GM12865 (cell line): ENCODE data around the gene ATP1A2.

Experiments
- DNase-seq: peaks from one replicate; pipeline ENCODE4 v3.0.0; 2010; ENCODE audit warnings: low read depth
- H3K4me3 ChIP-seq: 2 replicates; pipeline ENCODE4 v1.5.1; 2011; ENCODE audit warnings: mild to moderate bottlenecking, low read depth, low read length, control low read depth
- TF ChIP-seq, protein P1 (sequence below): IDR thresholded peaks from 2 replicates; pipeline ENCODE4 v1.5.1; 2011; ENCODE audit warnings: low read length, control low read depth, low read depth, inconsistent platforms; ENCODE audit not compliant: insufficient read depth; ENCODE audit errors: missing control alignments

ATP1A2 gene

DNA sequence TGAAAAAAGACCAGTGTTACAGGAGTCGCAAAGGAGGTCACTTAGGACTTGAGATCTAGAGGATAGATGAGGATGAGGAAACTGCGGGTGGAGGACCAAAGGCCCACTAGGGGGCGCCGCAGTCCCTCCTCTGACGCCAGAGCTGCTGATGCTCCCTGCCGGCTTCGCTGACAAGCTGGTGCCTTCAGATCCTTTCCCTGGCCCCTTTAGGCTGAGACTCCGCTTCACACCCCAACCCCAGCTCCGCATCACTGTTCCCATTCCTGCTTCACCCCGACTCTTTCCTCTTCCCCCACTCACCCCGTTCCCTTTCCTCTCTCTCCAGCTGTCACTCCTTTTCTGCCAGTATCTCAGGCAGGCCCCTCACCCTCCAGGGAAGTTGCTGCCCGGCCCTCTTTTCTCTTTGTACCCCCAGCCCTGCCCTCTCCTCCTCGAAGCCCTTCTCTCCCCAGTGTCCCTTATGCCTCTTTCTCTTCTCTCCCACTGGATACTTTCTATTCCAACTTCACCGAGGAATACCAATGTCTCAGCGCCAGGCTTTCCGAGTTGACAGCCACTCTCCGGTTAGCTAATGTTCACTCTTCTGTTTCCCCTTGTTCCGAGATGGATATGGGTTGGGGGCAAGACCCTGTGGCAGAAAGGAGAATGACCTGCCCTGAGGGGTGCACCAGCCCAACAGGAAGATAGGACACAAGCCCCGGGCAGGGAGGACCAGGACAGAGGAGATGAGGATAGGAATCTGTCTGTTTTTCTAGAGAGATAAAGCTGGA, 29.7 kb upstream of the ATP1A2 start:
- DNase-seq = peak; percentile 78
- TF ChIP-seq, protein P1, sequence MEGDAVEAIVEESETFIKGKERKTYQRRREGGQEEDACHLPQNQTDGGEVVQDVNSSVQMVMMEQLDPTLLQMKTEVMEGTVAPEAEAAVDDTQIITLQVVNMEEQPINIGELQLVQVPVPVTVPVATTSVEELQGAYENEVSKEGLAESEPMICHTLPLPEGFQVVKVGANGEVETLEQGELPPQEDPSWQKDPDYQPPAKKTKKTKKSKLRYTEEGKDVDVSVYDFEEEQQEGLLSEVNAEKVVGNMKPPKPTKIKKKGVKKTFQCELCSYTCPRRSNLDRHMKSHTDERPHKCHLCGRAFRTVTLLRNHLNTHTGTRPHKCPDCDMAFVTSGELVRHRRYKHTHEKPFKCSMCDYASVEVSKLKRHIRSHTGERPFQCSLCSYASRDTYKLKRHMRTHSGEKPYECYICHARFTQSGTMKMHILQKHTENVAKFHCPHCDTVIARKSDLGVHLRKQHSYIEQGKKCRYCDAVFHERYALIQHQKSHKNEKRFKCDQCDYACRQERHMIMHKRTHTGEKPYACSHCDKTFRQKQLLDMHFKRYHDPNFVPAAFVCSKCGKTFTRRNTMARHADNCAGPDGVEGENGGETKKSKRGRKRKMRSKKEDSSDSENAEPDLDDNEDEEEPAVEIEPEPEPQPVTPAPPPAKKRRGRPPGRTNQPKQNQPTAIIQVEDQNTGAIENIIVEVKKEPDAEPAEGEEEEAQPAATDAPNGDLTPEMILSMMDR = peak; percentile 88
- H3K4me3 ChIP-seq = no peak overlapping the region

DNA sequence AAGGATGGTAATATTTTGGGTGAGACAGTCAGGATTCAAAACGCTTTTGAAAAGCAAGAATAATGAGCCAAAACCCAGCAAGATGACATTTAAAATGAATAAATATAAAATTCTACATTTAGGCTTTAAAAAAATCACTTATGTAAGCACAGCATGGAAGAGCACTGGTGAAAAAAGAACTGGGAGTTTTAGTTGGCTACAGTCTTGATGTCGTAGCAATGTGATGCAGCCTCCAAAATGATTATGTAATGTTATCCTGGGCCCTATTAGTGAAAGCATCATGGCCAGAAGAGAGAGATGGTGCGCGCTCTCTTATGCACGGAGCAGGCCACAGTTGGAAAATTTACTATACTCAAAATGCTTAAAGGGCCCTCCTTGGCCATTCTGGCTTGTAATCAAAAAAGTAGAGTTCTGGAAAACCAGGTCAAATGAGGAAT, 29.1 kb upstream of the ATP1A2 start:
- DNase-seq = no peak

DNA sequence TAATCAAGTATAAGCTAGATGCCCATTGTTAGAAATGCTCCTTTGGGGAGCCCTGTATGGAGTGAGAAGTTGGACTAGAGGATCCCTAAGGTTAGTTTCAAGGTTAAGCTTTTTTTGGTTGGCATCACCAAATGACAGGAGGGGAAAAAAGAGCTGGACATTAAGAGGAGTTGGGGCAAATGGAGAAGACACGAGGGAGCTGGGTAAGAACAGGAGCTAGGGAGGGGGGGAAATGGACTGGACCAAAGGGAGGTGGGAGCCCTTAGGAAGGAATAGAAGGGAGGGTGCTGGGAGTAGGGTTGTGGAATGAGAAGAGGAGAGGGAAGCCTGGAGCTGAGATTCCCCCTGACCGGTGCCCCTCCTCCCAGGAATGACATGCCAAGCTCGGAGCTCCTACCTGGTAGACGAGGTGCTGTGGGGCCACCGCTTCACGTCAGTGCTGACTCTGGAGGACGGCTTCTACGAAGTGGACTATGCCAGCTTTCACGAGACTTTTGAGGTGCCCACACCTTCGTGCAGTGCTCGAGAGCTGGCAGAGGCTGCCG, 28.4 kb upstream of the ATP1A2 start:
- DNase-seq = no peak
- no peak overlapping the region for H3K4me3 ChIP-seq
- TF ChIP-seq, protein P1 = no peak

More for the DNA sequence above, 29.1 kb upstream of the ATP1A2 start:
- TF ChIP-seq, protein P1 = no peak
- no peak overlapping the region for H3K4me3 ChIP-seq

DNA sequence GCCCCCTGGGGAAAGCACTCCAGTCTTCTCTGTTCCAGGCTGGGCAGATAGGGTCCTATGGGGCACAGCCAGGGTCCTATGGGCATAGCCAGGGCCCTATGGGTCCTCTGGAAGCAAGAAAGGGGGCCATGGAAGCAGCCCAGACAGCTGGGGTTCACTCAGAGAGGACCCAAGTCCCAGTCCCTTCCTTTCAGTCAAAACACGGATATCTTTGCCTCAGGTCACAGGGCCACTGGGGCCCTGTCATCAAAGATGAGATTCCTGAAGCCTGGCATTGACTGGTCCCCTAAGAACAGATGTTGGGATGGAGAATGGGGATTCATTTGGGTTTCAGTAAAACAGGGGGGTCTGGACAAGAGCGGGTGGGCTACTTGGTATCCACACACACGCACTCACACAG, 25.7 kb upstream of the ATP1A2 start:
- H3K4me3 ChIP-seq = no peak overlapping the region
- DNase-seq = no peak
- TF ChIP-seq, protein P1 = no peak

DNA sequence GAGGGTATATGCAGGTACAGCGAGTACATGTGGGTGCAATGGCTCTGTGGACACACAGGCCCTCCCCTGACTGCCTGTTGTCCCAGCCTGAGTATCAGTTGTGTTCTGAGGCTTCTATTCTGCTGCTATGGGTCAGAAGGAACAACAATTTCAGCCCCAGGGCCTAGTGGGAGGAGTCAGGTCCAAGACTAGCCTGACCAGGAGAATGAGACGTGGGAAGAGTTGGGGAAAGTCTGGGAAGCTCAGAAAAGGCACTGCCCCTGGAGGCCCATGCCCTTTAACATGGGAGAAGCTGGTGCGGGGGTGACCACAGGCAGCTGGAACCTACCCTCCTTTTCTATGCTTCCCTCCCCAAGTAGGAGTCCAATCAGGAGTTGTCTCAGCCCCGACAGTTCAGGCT, 24.8 kb upstream of the ATP1A2 start:
- H3K4me3 ChIP-seq = no peak overlapping the region
- DNase-seq = no peak
- TF ChIP-seq, protein P1 = no peak

DNA sequence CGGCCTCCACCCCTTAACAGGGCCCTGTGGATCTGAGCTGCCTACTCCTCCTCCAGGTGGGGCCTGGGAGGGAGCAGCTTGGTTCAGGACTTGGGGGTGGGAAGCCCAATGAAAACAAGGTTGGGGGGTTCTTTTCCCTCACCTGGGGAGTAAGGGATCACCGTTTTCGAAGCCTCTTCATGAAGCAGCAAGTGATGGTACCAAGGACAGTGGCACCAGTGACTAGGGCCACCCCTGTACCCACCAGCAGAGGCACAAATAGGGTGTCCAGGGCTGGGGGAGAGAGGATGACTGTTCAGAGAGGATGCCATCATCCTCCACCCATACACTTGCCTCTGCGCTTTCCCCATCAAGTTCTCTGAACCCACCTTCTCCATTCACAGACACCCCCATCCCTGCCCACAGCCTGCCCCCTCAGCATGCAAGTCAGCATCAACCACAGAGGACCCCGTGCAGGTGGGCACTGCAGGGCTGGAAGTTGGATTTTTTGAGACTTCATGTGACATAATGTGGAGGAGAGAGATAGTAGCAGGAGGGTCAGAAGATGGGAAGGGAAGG, 23.8 kb upstream of the ATP1A2 start:
- TF ChIP-seq, protein P1 = no peak
- H3K4me3 ChIP-seq = no peak overlapping the region
- no peak for DNase-seq
